GM04504 (cell line): ENCODE results near the gene NOX3.

ENCODE experiments used
- DNase-seq: peaks from one replicate; pipeline ENCODE4 v3.0.0-alpha.2; 2012; ENCODE audit warnings: low read depth

NOX3 gene

DNA sequence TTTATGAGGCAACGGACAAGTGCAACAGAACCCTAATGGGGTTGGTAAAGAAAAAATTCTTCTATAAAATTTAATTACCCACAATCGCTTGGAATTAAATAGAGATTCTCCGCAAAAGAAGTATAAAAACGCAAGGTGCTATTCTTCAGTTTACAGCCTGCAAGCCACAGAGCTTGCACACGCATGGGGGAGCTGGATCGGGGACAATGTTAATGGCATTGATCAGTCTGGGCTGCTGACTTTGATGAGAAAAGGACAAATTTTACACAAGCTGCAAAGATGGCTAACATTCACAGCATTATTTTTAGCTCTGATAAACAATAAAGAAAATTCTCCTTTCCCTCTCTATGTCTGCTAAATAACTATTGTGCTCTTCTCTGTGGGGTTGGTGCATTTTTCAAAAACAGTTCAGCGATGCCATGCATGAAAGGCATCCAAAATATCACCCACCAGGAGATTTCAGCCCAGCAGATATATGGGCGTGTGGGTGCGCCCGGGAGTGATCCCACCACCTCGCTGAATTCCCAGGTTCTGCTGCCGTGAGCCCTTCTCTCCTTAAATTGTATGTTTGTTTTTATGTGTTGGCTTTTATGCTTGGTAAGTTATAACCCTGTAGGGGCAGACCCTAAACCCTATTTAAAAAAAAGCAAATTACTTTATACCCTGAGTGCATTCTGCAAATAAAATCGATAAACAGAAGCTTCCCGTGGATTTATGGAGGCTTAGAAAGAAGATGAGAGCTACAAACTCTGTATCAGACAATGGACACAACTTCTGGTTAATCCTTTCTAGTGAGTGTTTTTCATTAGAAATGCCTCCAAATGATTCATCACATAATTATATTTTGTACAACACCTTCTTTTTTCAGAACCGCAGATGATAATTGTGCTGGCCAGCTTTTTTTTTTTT is 55.6 kb downstream of the NOX3 start:
- DNase-seq, result no peak

DNA sequence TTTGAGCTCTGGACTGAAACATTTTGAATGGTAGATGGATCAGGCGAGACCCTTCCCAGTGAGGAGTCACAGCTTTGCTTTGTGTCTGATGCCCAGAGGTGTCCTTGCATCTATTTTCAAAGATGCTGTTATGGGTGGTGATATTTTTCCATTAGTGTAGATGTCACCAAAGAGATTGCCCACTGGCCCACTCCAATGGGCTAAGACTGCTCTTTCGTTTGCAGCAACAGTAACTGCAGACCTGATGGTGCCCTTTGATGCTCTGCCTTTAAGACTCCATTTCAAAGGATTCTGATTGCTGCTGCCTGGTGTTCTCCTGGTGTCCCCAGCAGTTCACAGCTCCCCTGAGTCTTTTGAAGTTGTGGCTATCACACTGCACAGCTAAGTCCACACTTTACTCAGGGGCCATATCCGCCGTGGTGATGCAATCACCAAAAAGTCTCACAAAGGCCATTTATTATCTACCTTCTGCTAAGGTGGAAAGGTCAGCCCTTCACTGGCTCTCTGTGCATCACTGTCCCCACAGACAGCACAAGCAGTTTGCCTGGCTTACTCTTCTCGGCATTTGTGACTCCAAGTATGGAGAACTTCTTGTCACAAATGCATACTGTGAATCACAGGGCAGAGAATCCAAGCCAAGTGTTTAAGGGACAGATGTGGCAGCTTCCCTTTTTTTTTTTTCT is 56.4 kb downstream of the NOX3 start:
- no peak for DNase-seq

DNA sequence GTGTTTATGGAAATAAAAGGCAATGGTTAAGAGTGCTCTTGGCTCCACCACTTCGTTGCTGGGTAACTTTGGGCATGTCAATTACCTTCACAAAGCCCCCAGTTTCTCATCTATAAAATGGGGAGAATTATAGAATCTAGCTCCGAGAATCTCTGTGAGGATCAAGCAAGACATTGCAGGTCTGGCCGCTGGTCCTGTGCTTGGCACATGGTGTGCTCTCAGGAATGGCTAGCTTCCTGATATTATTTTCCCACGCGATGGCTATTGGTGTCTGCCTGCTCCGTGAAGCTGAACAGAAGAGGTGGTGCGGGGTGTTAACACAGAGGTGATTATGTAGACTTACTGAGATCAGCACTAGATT is 57.0 kb downstream of the NOX3 start:
- no peak for DNase-seq

DNA sequence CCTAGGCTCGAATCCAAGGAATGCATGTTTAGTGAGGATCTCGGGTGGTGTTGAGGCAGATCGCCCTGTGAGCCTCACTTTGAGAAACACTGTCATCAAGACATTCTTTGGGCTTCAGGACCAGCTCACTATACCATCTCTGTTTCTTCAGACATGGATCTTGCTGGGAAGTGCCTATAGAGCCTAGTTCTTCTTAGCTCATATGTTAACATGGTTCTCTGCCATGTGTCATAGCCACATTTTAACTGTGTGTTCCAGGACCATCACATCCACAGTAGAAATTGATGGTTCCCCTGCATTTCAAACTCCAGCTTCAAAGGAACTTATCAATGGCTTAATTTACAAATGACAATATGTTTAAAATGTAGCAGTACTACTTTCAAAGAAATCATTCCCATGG is 57.4 kb downstream of the NOX3 start:
- no peak for DNase-seq

DNA sequence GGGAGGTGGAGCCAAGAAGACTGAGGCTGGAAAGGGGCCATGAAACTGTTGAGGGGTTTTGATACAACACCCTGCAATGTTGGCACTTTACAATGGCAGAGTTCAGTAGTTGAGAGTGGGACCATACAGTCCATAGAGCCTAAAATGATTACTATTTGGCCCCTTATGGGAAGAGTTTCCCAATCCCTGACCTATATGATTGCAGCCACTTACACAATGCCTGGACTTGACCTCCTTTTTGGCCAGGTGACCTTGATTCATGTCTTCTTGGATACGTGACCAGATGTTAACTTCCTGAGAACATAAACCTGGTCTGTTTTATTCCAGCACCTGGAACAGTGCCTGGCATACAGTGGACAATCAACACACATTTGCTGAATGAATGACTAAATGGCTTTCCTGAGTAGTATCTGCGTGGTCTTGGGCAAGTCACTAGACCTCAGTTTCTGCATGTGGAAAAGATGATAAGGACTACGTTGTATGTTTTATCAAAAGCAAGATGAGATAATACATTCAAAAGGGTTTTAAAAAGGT is 58.4 kb downstream of the NOX3 start:
- DNase-seq, result no peak

DNA sequence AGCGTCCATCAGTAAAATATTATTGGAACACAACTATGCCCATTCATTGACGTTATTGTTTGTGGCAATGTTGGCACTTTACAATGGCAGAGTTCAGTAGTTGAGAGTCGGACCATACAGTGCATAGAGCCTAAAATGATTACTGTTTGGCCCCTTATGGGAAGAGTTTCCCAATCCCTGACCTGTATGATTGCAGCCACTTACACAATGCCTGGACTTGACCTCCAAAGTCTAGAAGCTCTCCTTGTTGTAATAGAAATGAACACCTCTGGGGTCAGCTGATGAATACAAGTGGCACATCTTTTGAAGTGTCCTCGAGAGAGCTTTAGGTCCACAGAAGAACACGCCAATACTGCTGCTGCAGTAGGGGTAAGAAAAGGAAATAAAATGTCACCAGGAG is 59.0 kb downstream of the NOX3 start:
- no peak for DNase-seq

DNA sequence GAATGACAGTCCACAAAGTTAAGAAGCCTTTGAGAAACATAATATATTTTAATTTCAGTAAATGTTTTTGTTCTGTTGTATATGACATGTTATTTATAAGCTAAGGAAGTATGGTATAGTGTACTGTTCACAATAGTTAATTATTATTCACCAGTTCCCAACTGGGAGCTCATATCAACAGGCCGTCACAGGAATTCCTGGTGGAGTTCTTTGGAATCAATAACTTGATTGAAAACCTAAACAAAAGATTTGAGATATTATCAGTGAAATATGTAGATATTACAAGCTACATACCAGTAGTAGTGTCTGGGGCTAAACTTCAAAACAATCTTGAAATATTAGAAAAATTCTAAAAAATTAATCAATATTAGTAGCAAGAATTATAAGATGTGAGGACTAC is 60.3 kb downstream of the NOX3 start:
- DNase-seq, result no peak

DNA sequence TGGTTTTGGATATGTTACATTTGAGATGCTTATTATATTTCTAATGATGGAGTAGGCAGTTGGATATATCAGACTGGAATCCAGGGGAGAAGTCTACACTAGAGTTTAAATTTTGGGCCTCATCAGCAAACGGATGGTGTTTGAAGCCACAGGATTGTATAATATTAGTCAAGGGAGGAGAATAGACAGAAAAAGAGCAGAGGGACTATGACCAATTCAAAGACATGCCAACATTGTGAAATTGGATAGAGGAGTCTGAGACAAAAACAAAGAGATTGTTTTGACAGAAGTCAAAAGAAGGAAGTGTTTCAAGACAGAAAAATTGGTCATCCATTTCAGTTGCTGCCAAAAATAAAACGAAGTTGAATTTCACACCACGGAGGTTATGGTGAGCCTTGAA is 66.5 kb downstream of the NOX3 start:
- no peak for DNase-seq

DNA sequence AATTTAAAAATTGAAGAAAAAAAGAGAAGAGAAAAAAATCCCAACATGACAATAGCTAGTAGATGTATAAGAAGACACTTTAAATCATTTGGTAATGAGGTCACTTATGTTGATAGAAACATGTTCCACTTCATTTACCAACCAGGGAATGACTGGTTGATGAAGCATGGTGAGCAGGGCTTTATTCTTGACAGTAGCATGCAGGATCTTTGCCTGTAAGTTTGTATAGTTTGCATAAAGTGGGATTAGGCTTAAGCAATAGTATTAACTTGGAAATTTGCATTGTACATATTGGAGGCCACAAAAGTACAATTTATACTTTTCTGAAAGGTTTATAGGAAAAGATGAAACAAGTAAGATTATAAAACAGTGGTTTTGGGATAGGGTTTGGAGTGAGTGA is 67.0 kb downstream of the NOX3 start:
- no peak for DNase-seq

DNA sequence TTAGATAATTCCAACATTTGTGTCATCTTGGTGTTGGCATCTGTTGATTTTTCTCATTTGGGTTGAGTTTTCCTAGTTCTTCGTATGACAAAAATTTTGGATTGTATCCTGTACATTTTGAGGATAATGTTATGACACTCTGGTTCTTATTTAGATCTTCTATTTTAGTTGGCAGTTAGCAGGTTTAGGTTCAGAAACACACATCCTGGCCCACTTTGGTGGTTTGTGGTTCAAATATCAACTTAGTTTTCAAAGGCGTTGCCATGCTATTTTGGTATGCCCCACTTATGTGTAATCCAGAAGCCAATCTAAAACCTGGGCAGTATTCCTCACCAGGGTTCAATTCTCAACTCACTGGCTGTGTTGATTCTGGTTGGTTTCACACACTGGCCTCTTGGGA is 68.2 kb downstream of the NOX3 start:
- no peak for DNase-seq

DNA sequence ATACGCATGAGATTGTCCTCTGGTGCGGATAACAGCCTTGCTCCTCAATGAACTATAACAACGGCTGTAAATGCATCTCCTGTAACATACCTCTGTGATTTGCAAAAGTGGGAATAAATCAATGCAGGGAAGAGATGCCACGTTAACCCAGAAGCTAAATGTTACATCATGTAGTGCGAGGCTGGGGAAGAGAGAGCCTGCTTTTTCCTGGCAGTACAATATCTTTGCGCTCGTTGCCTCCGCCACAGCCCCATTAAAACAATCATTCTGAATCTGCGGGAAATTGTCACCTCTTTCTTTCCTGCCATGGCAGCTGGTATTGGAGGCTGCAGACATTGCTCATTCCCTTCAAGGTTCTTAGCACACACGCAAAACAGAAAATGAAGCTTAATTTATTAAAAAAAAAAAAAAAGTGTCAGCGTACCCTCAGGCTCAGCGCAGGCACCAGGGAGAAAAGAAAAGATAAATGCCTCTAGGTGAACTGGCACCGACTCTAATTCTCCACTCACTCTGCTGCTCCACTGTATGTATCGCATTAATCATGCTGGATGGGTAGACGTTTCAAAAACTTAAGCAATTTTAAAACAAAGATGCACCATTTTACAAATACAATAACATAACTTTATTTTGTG is 71.2 kb downstream of the NOX3 start:
- DNase-seq, result no peak

DNA sequence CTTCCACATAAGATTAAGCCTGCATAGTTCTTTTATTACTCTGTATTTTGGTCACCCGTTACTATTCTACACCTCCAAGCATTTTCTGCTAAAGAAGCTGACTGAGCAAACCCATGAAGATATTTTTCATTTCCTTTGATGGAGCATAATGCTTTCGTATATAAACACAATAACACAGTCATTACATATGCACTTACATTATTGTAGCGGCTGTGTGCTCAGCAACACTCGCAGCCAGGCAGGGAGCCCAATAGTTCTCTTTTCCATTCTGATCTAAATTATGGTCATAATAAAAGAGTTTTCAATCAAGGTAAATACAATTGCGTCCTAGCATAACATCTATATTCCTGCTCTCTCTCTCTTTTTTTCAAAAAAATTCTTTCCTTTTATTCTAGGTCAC is 71.7 kb downstream of the NOX3 start:
- no peak for DNase-seq

DNA sequence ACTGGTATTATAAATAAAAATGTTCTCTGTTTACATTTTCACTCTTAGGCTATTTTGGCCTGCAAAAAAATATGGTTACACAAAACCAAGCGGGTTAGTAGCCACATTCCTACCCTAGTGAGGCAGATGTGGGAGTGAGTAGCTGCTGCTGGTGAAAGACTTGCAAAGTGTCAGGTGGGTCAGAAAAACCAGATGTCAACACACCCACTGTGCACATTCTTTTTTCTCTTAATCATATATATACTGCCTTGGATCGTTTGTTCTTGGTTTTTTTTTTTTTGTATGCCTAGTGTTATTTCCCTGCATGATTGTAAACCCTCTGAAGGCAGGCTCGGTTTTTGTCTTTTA is 73.3 kb downstream of the NOX3 start:
- no peak for DNase-seq

DNA sequence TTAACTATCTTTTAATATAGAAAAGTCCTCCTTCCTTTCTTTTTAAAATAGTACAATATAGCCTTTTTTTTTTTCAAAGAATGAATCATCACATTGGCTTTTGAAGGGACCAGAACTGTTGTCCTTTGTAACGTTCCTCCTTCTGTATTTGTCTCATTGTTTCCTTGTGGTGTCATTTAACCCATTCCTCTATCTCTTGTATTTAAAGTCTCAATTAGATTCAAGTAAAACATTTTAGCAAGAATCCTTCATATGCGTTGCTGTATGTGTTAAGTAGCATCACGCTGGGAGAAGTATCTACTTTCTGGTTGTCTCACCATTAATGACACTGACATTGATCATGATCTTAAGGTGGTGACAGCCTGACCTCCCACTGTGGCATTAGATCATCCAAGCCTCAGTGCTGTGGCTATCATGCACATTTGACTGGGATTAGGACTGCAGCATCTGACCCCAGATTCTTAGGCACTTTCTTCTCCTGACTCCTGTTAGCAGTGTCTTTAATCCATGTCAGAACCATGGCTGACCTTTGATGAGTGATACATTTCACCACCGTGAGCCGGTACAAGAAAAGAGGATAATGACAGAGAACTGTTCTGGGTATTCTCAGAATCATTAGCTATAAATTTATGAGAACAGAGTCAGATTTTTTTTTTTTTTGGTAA is 73.8 kb downstream of the NOX3 start:
- DNase-seq, result no peak

DNA sequence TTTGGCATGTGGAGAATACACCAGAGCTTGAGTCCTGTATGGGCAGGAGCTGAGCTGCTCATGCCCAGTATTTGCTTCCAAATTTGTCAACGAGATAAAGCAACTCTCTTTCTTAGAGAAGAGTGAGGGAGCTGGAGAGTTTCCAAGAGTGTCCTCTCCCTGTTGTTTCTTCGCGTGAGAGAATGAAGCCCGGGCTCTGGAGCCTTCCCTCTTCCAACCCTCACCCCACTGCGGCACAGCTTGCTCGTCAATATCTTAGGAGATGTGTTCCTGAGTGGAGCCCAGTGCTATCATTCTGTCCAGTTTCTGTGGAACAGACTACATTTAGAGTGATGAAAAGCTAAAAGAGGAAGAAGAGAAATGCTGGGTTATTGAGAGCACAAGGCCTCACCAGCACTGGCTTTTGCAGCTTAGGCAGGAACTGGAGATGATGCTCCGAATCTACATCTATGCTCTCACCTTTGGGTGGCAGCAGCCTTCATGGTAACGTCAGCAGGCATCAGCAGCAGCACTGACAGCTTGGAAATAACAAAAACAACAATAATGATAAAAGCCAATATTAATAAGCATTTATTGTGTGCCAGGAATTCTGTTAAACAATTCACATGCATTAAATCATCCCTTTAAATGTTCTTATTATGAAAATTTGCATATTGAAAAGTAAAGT is 74.8 kb downstream of the NOX3 start:
- no peak for DNase-seq

DNA sequence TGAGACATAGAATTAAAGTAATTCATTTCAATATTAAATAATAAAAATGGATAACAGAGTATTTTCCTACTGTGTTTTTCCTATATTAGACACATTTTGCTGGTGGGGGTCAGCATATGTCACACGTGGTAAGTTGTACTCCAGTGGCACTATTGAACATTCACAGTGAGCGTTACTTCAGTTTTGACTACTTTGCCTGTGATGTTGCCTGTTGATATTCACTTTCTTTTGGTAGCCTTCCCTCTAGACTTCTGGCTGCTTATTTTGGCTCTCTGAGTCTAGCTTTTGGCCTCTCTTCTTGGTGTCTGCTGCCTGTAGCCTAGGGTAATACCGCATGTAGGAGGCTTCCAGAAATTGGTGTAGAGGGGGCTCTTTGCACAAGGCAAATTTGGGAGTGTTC is 76.9 kb downstream of the NOX3 start:
- no peak for DNase-seq

DNA sequence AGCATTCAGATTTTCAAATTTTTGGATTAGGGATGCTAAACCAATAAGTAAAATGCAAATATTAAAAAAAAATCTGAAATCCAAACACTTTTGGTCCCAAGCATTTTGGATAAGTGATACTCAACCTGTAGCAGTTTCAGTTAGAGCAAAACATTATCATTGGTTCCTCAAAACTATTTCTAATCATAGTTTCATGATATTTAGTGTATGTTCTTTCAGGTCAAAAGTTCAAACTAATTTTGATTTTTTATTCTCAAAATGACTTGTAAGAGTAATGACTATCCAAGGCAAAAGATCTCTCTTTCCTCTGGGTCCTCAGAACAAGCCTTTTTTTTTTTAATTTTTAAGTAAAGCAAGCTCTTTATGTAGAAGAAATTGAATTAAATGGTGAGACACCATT is 77.4 kb downstream of the NOX3 start:
- DNase-seq, result no peak

DNA sequence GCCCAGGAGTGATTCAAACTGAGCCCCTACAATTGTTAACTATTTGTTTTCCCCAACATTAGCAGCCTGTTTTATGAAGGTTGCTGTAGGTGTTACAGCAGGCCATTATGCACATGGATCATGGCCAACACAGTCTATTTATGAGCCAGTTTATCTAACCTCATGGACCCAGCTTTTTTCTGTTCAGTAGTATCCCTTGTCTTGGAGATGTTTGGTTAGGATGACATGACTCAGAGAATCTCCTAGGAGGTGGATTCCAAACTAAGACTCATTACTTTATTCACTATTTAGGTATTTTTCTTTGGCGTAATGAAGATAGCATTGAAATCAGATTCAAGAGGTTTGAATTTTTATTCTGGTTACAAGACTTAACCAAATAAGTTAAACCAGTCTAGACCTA is 78.6 kb downstream of the NOX3 start:
- DNase-seq, result peak; percentile 51

DNA sequence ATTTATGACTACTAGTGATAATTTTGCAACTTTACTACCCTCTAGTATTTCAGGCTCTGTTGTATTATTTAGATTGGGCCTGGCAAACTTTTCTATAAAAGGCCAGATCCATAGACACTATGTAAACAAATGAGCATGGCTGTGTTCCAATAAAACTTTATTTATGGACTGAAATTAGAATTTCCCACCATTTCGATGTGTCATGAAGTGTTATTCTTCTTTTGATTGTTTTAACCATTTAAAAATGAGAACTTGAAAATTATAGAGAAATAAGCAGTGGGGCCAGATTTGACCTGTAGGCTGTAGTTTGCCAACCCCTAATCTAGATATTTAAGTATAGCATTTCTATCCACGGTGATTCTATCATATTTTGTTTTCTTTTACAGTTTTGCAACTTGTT is 79.8 kb downstream of the NOX3 start:
- DNase-seq, result no peak

DNA sequence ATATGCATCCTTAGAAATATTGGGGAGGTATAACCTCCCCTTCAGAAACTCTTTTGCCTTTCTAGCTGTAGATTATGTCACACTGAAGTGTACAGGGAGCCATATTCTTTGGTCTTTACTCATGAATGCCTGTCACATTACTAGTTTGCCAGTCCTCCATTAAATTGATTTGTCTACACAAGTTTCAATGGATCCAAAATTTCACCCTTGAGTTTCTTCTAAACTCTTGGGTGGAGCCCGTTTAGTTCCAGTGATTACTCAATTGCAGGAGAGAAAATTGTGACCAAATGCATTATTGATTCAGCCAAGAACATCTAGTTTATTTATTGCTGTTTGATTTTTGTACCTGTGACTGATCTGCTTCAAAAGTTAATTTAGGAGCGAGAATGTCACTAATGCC is 81.0 kb downstream of the NOX3 start:
- no peak for DNase-seq

DNA sequence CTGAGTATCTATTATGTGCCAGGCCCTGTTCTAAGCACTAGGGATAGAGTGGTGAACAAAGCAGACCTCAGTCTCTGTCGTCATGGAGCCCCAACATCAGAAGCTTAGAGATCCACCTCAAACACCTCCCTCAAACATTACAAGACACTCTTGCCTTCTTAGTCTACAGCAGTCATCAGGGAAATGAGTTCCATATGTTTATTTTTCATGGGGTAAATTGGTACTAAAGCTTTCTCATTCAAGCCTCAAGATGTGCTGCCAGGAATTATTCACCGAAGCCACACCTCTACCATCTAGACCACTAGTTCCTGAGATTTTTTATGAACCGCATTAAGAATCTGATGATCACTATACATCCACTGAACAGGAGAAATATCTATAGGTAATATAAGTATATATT is 82.4 kb downstream of the NOX3 start:
- DNase-seq, result no peak

DNA sequence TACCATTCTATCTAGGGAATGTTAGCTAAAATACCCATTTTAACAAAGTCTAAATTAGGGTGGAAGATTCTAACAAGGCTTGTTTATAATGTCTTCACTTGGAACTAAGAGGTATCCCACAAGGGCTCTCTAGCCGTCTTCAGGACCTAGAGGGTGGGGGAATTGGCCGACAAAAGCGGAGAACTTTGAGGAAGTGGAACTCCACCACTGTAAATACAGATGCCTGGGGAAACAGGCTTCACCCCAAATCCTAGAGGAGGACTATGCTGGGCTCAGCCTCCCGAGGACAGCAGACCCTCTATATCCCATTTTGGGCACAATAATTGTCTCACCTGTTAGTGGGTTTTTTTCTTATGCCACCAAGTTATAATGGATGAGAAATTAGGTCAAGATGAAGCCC is 83.4 kb downstream of the NOX3 start:
- no peak for DNase-seq
